Measurements from ENCODE around the gene SCUBE2.

SCUBE2 gene

GRCh38 chr11:9091044-9091922 is at the start of gene SCUBE2:
Gene SCUBE2, minus strand, starts transcription at chr11:9091599. Its CDS starts 71 bp downstream, at chr11:9091528.
- DNase-seq, result no peak

GRCh38 chr11:9141186-9141585 is 49.8 kb upstream of the SCUBE2 start:
- no peak for DNase-seq

- no peak for DNase-seq
Observed at GRCh38 chr11:9139628-9140357, 48.4 kb upstream of the SCUBE2 start.

- peak; percentile 86 for DNase-seq
Observed at GRCh38 chr11:9138612-9139579, 47.5 kb upstream of the SCUBE2 start.

- peak; percentile 78 for DNase-seq
Observed at GRCh38 chr11:9138133-9138453, 46.7 kb upstream of the SCUBE2 start.

GRCh38 chr11:9137293-9138132 is 46.1 kb upstream of the SCUBE2 start:
- DNase-seq, result peak; percentile 78

- DNase-seq, result no peak
Observed at GRCh38 chr11:9136741-9137140, 45.3 kb upstream of the SCUBE2 start.

- DNase-seq, result no peak
Observed at GRCh38 chr11:9133956-9134355, 42.6 kb upstream of the SCUBE2 start.

- DNase-seq, result no peak
Observed at GRCh38 chr11:9132203-9132878, 40.9 kb upstream of the SCUBE2 start.

- no peak for DNase-seq
Observed at GRCh38 chr11:9130297-9130696, 38.9 kb upstream of the SCUBE2 start.

GRCh38 chr11:9126636-9127035 is 35.2 kb upstream of the SCUBE2 start:
- DNase-seq, result no peak

- no peak for DNase-seq
Observed at GRCh38 chr11:9125185-9125886, 33.9 kb upstream of the SCUBE2 start.

GRCh38 chr11:9123595-9124304 is 32.4 kb upstream of the SCUBE2 start:
- DNase-seq, result no peak

GRCh38 chr11:9121469-9121796 is 30.0 kb upstream of the SCUBE2 start:
- DNase-seq, result no peak

- DNase-seq, result no peak
Observed at GRCh38 chr11:9120664-9121468, 29.5 kb upstream of the SCUBE2 start.

- DNase-seq, result no peak
Observed at GRCh38 chr11:9118277-9118676, 26.9 kb upstream of the SCUBE2 start.

- no peak for DNase-seq
Observed at GRCh38 chr11:9112075-9112474, 20.7 kb upstream of the SCUBE2 start.

- no peak for DNase-seq
Observed at GRCh38 chr11:9109858-9110731, 18.7 kb upstream of the SCUBE2 start.
